Panc1 (cell line): ENCODE data around the gene C17orf100. TPM values are rescaled to one million over a fixed set of nuclear protein-coding genes. Genes with fewer than 3 reads are reported as not detected.
A peak's percentile ranks its signal among the peaks of the same experiment; 100 is the strongest.
"Not testable (repeated sequence)": the region's sequence is repeated elsewhere in the genome, so short reads cannot be mapped to it uniquely, and the experiment has no call there.

ENCODE experiments used
- ATAC-seq: fragments of 200-7000 bp; cut with Tn5 transposase; 2 replicates; pipeline ENCODE4 v1.9.1; 2020; ENCODE audit warnings: mild to moderate bottlenecking, moderate library complexity
- BruUV-seq: library from RNA; stranded (reverse); fragments of 400-500 nt; replicated peaks from 2 replicates; lab custom pipeline; 2021; lab: Mats Ljungman, UMichigan
- CTCF ChIA-PET: fragments of 300-600 bp; sonication (Branson Sonifier 250); formaldehyde crosslinking; loops from one replicate; lab custom pipeline; 2022; ENCODE audit warnings: antibody characterized with exemption; lab: Charles Lee
- POLR2A ChIA-PET: fragments of 300-600 bp; sonication (Branson Sonifier 250); formaldehyde crosslinking; loops from one replicate; lab custom pipeline; 2022; ENCODE audit warnings: antibody characterized with exemption; lab: Charles Lee
- DNase-seq: peaks from one replicate; pipeline ENCODE4 v3.0.0-alpha.2; 2010; ENCODE audit warnings: low read depth, low spot score
- H3K27ac ChIP-seq: 2 replicates; pipeline ENCODE4 v1.5.1; 2011; ENCODE audit warnings: mild to moderate bottlenecking, low read length, inconsistent platforms
- H3K27me3 ChIP-seq: fragments of 200-500 bp; sonication (Bioruptor generic); 2 replicates; pipeline ENCODE4 v1.6.0; 2014; ENCODE audit warnings: low read length, inconsistent platforms; ENCODE audit not compliant: control insufficient read depth, insufficient read depth
- H3K36me3 ChIP-seq: fragments of 200-500 bp; sonication (Bioruptor generic); 2 replicates; pipeline ENCODE4 v1.5.1; 2014; ENCODE audit warnings: inconsistent platforms, mild to moderate bottlenecking, low read length, moderate library complexity; ENCODE audit not compliant: control insufficient read depth, insufficient read depth
- H3K4me1 ChIP-seq: 2 replicates; pipeline ENCODE4 v1.5.1; 2011; ENCODE audit warnings: inconsistent platforms, mild to moderate bottlenecking, low read length, moderate library complexity; ENCODE audit not compliant: control insufficient read depth, insufficient read depth
- H3K4me3 ChIP-seq, 2 experiments: 2 replicates each; pipeline ENCODE4 v1.5.1; 2011 to 2012; ENCODE audit warnings: low read depth in 2 of 2, low read length in 2 of 2, mild to moderate bottlenecking in 2 of 2, inconsistent platforms in 1 of 2, moderate library complexity in 1 of 2
- H3K9me3 ChIP-seq: fragments of 200-500 bp; sonication (Bioruptor generic); 2 replicates; pipeline ENCODE4 v1.5.1; 2014; ENCODE audit warnings: low read depth, mild to moderate bottlenecking, inconsistent platforms, low read length, moderate library complexity; ENCODE audit not compliant: control insufficient read depth, insufficient read depth
- POLR2AphosphoS5 ChIP-seq: IDR thresholded peaks from 2 replicates; pipeline ENCODE4 v1.6.1; 2012; ENCODE audit warnings: mild to moderate bottlenecking, low read depth, low read length, moderate library complexity
- REST ChIP-seq, 2 experiments: IDR thresholded peaks; 2 replicates each; pipeline ENCODE4 v1.6.1; 2011 to 2012; ENCODE audit warnings: low read depth in 2 of 2, control low read depth in 1 of 2, low read length in 1 of 2, mild to moderate bottlenecking in 1 of 2, moderate library complexity in 1 of 2; ENCODE audit not compliant: insufficient read depth in 1 of 2
- SIN3A ChIP-seq: IDR thresholded peaks from 2 replicates; pipeline ENCODE4 v1.6.1; 2012; ENCODE audit warnings: low read depth, mild to moderate bottlenecking, low read length, moderate library complexity, borderline replicate concordance; ENCODE audit not compliant: insufficient read depth
- TCF7L2 ChIP-seq: IDR thresholded peaks from 2 replicates; pipeline ENCODE4 v1.6.1; 2011; ENCODE audit warnings: mild to moderate bottlenecking, low read depth, low read length, inconsistent platforms
- in situ Hi-C: cut with HindIII; loops from 2 replicates; pipeline ENCODE4 v1.10.0; 2016; ENCODE audit warnings: low sequenced_read_pairs, low pct_unique_long_range_greater_than_20kb
- intact Hi-C: fragments of 100-400 bp; cut with micrococcal nuclease; formaldehyde crosslinking; loops from one replicate; pipeline ENCODE4 v1.10.0; 2022; ENCODE audit not compliant: unreplicated experiment
- total RNA-seq: library from RNA; stranded (reverse); gene quantifications from one replicate; pipeline ENCODE4 v1.2.1, GENCODE V29; 2021; ENCODE audit not compliant: unreplicated experiment
- TF ChIP-seq, protein P1 (sequence below): fragments of 450-650 bp; IDR thresholded peaks from 2 replicates; pipeline ENCODE4 v1.5.1; 2017; ENCODE audit warnings: mild to moderate bottlenecking

C17orf100 gene
- total RNA-seq, 1 experiment from 2014 or later: 2.8 TPM

- POLR2A ChIA-PET: no interaction called here
- Histone ChIP-seq H3K36me3 (peaks cover 13% of the 10 kb centered on the region), H3K4me3 (peak overlapping the region; percentile 90 to 99), H3K4me1 (peaks cover 23% of the 10 kb centered on the region; the same call in 1 of the 2 replicates), H3K9me3 (no peaks in the 10 kb centered on the region), H3K27me3 (no peaks in the 10 kb centered on the region), H3K27ac (peak overlapping the region; percentile 86)
- no TSS peak for BruUV-seq
- intact Hi-C loops: no loop called here
- in situ Hi-C loops: no loop called here
- CTCF ChIA-PET: no interaction called here
- ATAC-seq: peak; percentile 56
- TF ChIP-seq SIN3A (no peak), POLR2AphosphoS5 (no peak), REST (IDR thresholded peaks at IDR 0.05; ENCODE audit: insufficient read depth in 1 of 2, low read depth in 2 of 2, low read length in 1 of 2) (no peak), TCF7L2 (no peak)
- TF ChIP-seq, protein P1, sequence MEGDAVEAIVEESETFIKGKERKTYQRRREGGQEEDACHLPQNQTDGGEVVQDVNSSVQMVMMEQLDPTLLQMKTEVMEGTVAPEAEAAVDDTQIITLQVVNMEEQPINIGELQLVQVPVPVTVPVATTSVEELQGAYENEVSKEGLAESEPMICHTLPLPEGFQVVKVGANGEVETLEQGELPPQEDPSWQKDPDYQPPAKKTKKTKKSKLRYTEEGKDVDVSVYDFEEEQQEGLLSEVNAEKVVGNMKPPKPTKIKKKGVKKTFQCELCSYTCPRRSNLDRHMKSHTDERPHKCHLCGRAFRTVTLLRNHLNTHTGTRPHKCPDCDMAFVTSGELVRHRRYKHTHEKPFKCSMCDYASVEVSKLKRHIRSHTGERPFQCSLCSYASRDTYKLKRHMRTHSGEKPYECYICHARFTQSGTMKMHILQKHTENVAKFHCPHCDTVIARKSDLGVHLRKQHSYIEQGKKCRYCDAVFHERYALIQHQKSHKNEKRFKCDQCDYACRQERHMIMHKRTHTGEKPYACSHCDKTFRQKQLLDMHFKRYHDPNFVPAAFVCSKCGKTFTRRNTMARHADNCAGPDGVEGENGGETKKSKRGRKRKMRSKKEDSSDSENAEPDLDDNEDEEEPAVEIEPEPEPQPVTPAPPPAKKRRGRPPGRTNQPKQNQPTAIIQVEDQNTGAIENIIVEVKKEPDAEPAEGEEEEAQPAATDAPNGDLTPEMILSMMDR: no peak
- no peak for DNase-seq
Measured at GRCh38 chr17:6651919-6652452, 424 bp downstream of the C17orf100 start.

- Histone ChIP-seq H3K4me1 (peaks cover 20% of the 10 kb centered on the region; the same call in 1 of the 2 replicates), H3K27ac (no peak overlapping the region), H3K4me3 (peak overlapping the region; percentile 36 to 59), H3K9me3 (no peaks in the 10 kb centered on the region), H3K36me3 (peaks cover 3% of the 10 kb centered on the region), H3K27me3 (no peaks in the 10 kb centered on the region)
- intact Hi-C loops (no loop called here), in situ Hi-C loops (no loop called here)
- ChIA-PET CTCF (no interaction called here), POLR2A (interaction anchor here (0.6 kb wide), 1 partner anchor 1193 kb away, joined by 3 read pairs; no protein-coding TSS in a partner anchor)
- no TSS peak for BruUV-seq
- ATAC-seq: peak; percentile 50
- DNase-seq: no peak
- TF ChIP-seq, protein P1: peak; percentile 68
- no peak for TF ChIP-seq REST (IDR thresholded peaks at IDR 0.05; ENCODE audit: insufficient read depth in 1 of 2, low read depth in 2 of 2, low read length in 1 of 2)
Measured at GRCh38 chr17:6654841-6655731, 3.5 kb downstream of the C17orf100 start.

- H3K9me3 ChIP-seq, H3K27ac ChIP-seq, H3K27me3 ChIP-seq, ATAC-seq, CTCF ChIA-PET, in situ Hi-C loops, H3K36me3 ChIP-seq, intact Hi-C loops, H3K4me3 ChIP-seq, BruUV-seq, DNase-seq, POLR2A ChIA-PET: not testable (repeated sequence)
- H3K4me1 ChIP-seq: peaks cover 17% of the 10 kb centered on the region; the same call in 1 of the 2 replicates
Measured at GRCh38 chr17:6655732-6656361, 4.3 kb downstream of the C17orf100 start.
